22Rv1 (cell line): Measurements from ENCODE around the gene EXOC4.

Source experiments
- CTCF ChIP-seq: fragments of 450-650 bp; IDR thresholded peaks from 2 replicates; pipeline ENCODE4 v1.5.1; 2017; ENCODE audit warnings: mild to moderate bottlenecking
- ZFX ChIP-seq: fragments of 450-650 bp; IDR thresholded peaks from 2 replicates; pipeline ENCODE4 v1.6.1; 2017; ENCODE audit warnings: antibody characterized with exemption, borderline replicate concordance

GRCh38 chr7:133461421-133461820, 208.5 kb downstream of the EXOC4 start:
- TF ChIP-seq CTCF (no peak), ZFX (no peak)
